Sigmoid colon (tissue), 4 donors: ENCODE measurements around the gene CLEC6A.
"Not testable (repeated sequence)": the region's sequence is repeated elsewhere in the genome, so short reads cannot be mapped to it uniquely, and the experiment has no call there.

Source experiments
- POLR2A ChIP-seq, 2 donors: fragments of 450-650 bp; IDR thresholded peaks; one replicate each; pipeline ENCODE4 v1.6.1; 2016; ENCODE audit warnings: antibody characterized with exemption in 2 of 2, mild to moderate bottlenecking in 2 of 2, moderate library complexity in 2 of 2
- POLR2AphosphoS5 ChIP-seq, 4 donors: sonication (generic); formaldehyde crosslinking; IDR thresholded peaks; one replicate each; pipeline ENCODE4 v1.6.1; 2017; ENCODE audit warnings: antibody characterized with exemption in 4 of 4

DNA sequence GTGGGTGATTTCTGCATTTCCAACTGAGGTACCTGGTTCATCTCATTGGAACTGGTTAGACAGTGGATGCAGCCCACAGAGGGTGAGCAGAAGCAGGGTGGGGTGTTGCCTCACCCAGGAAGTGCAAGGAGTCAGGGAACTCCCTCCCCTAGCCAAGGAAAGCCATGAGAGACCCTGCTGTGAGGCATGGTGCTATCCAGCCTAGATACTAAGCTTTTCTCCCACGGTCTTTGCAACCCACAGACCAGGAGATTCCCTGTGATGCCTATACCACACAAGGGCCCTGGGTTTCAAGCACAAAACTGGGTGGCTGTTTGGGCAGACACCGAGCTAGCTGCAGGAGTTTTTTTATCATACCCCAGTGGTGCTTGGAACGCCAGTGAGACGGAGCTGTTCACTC is 39.9 kb downstream of the CLEC6A start:
- TF ChIP-seq POLR2A, POLR2AphosphoS5 (IDR thresholded peaks at IDR 0.05): not testable (repeated sequence)
